Measurements from ENCODE around the gene SPATA32. TPM values are rescaled to one million over a fixed set of nuclear protein-coding genes. Genes with fewer than 3 reads are reported as not detected.
A peak's percentile ranks its signal among the peaks of the same experiment; 100 is the strongest.
"Not testable (repeated sequence)": the region's sequence is repeated elsewhere in the genome, so short reads cannot be mapped to it uniquely, and the experiment has no call there.

Gene SPATA32
- total RNA-seq, 4 donors from 2014 or later, result 0.48 TPM; not detected in 3

- Histone ChIP-seq H3K9me3 (no peaks in the 10 kb centered on the region), H3K27me3 (no peaks in the 10 kb centered on the region), H3K4me3 (no peak overlapping the region), H3K27ac (no peak overlapping the region), H3K36me3 (no peaks in the 10 kb centered on the region), H3K4me1 (peaks cover under 1 to 18% (median 7%) of the 10 kb centered on the region in 4 donors)
- in situ Hi-C loops (cut with MboI; ENCODE audit: low pct_ligation_motif_present in 1 of 4, low pct_unique_long_range_greater_than_20kb in 1 of 4, low sequenced_read_pairs in 3 of 4), result no loop called here
- DNase-seq, result no peak
- 70 to 84% methylated on average over 10 to 16 of the region's 16 CpGs for WGBS, 2 donors (ENCODE audit: low coverage in 1 of 2)
- TF ChIP-seq EP300 (IDR thresholded peaks at IDR 0.05; ENCODE audit: low read depth) (no peak), POLR2A (IDR thresholded peaks at IDR 0.05) (no peak), POLR2AphosphoS5 (IDR thresholded peaks at IDR 0.05) (no peak)
- intact Hi-C loops (cut with DNase I; ENCODE audit: low total_unique reads), result no loop called here
Observed at GRCh38 chr17:45257115-45257514, 4.8 kb downstream of the SPATA32 start.

- Histone ChIP-seq H3K4me1 (peaks cover 0 to 14% (median 3%) of the 10 kb centered on the region in 4 donors), H3K27ac (no peak overlapping the region), H3K9me3 (no peaks in the 10 kb centered on the region), H3K4me3 (no peak overlapping the region), H3K27me3 (no peaks in the 10 kb centered on the region), H3K36me3 (no peaks in the 10 kb centered on the region)
- intact Hi-C loops (cut with DNase I; ENCODE audit: low total_unique reads) (no loop called here), in situ Hi-C loops (cut with MboI; ENCODE audit: low pct_ligation_motif_present in 1 of 4, low pct_unique_long_range_greater_than_20kb in 1 of 4, low sequenced_read_pairs in 3 of 4) (no loop called here)
- WGBS, 2 donors (ENCODE audit: low coverage in 1 of 2), result 17 to 76% methylated on average over 1 to 14 of the region's 14 CpGs
- DNase-seq, result no peak
- TF ChIP-seq POLR2A (IDR thresholded peaks at IDR 0.05) (no peak), CTCF (IDR thresholded peaks at IDR 0.05) (no peak), POLR2AphosphoS5 (IDR thresholded peaks at IDR 0.05) (no peak)
Observed at GRCh38 chr17:45256114-45256966, 5.6 kb downstream of the SPATA32 start.

- in situ Hi-C loops (cut with MboI; ENCODE audit: low pct_ligation_motif_present in 1 of 4, low pct_unique_long_range_greater_than_20kb in 1 of 4, low sequenced_read_pairs in 3 of 4) (no loop called here), intact Hi-C loops (cut with DNase I; ENCODE audit: low total_unique reads) (no loop called here)
- DNase-seq, result no peak
- WGBS, 2 donors (ENCODE audit: low coverage in 1 of 2), result 100% methylated on average over 8 of the region's 8 CpGs; no CpG with 5 or more reads in 1 of the 2 donors
- Histone ChIP-seq H3K27me3 (no peaks in the 10 kb centered on the region), H3K27ac (no peak overlapping the region), H3K9me3 (no peaks in the 10 kb centered on the region), H3K4me1 (peaks cover 0 to 11% (median 3%) of the 10 kb centered on the region in 4 donors), H3K4me3 (no peak overlapping the region), H3K36me3 (no peaks in the 10 kb centered on the region)
- TF ChIP-seq POLR2A (IDR thresholded peaks at IDR 0.05) (no peak), POLR2AphosphoS5 (IDR thresholded peaks at IDR 0.05) (no peak), CTCF (IDR thresholded peaks at IDR 0.05) (no peak), EP300 (IDR thresholded peaks at IDR 0.05; ENCODE audit: low read depth) (no peak)
Observed at GRCh38 chr17:45255358-45255757, 6.5 kb downstream of the SPATA32 start.

- no peak overlapping the region for H3K27ac ChIP-seq
- H3K27me3 ChIP-seq, result no peaks in the 10 kb centered on the region
- DNase-seq, result no peak
- intact Hi-C loops (cut with DNase I; ENCODE audit: low total_unique reads), result no loop called here
- no peaks in the 10 kb centered on the region for H3K36me3 ChIP-seq
- no peaks in the 10 kb centered on the region for H3K9me3 ChIP-seq
- H3K4me3 ChIP-seq, result no peak overlapping the region
- 99% methylated on average over 4 of the region's 4 CpGs; no CpG with 5 or more reads in 1 of the 2 donors for WGBS, 2 donors (ENCODE audit: low coverage in 1 of 2)
- peaks cover 0 to 11% (median 4%) of the 10 kb centered on the region in 4 donors for H3K4me1 ChIP-seq
- TF ChIP-seq CTCF (IDR thresholded peaks at IDR 0.05) (no peak), EP300 (IDR thresholded peaks at IDR 0.05; ENCODE audit: low read depth) (no peak), POLR2A (IDR thresholded peaks at IDR 0.05) (no peak)
- in situ Hi-C loops (cut with MboI; ENCODE audit: low pct_ligation_motif_present in 1 of 4, low pct_unique_long_range_greater_than_20kb in 1 of 4, low sequenced_read_pairs in 3 of 4), result no loop called here
Observed at GRCh38 chr17:45253879-45254278, 8.0 kb downstream of the SPATA32 start.

GRCh38 chr17:45253237-45253636 is 8.7 kb downstream of the SPATA32 start:
- DNase-seq; H3K4me3 ChIP-seq; in situ Hi-C loops (cut with MboI; ENCODE audit: low pct_ligation_motif_present in 1 of 4, low pct_unique_long_range_greater_than_20kb in 1 of 4, low sequenced_read_pairs in 3 of 4); H3K36me3 ChIP-seq; H3K9me3 ChIP-seq; intact Hi-C loops (cut with DNase I; ENCODE audit: low total_unique reads); H3K27me3 ChIP-seq: not testable (repeated sequence)
- WGBS, 2 donors (ENCODE audit: low coverage in 1 of 2), result 88 to 94% methylated on average over 3 to 7 of the region's 7 CpGs
- Histone ChIP-seq H3K4me1 (peaks cover 0 to 11% (median 7%) of the 10 kb centered on the region in 4 donors), H3K27ac (peak overlapping the region in 3 of 4 donors; percentile 2 to 56 (median 24))

All from transverse colon (tissue), 4 donors.